Dermis microvascular lymphatic vessel endothelial cell (primary cell): ENCODE measurements around the gene URGCP. TPM values are rescaled to one million over a fixed set of nuclear protein-coding genes. Genes with fewer than 3 reads are reported as not detected.
"Not testable (repeated sequence)": the region's sequence is repeated elsewhere in the genome, so short reads cannot be mapped to it uniquely, and the experiment has no call there.

Experiments
- DNase-seq, 2 donors: peaks; one replicate each; pipeline versions ENCODE4 v3.0.0 to v3.0.0-alpha.2; 2010; ENCODE audit warnings: low read depth in 2 of 2
- total RNA-seq: library from RNA; depleted of rRNA; stranded (reverse); fragments of >200 nt; gene quantifications from 2 replicates; pipeline ENCODE4 v1.2.1, GENCODE V29; 2014

The URGCP gene
- total RNA-seq, 1 donor from 2014 or later, result 19.6 TPM

DNA sequence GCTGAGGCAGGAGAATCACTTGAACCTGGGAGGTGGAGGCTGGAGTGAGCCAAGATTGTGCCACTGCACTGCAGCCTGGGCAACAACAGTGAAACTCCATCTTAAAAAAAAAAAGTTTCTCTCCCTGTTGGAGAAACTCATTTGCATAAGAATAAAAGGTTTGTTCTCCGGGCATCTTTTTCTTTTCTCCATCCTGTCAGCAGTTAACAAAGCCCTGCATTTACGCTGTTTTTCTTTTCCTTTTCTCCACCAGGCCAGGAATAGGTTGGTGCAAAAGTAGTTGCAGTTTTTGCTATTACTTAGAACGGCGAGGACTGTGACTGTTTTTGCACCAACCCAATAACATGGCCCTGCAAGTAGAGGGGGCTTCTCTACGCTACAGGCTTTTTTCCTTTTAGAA, 9.5 kb upstream of the URGCP start:
- no peak for DNase-seq

DNA sequence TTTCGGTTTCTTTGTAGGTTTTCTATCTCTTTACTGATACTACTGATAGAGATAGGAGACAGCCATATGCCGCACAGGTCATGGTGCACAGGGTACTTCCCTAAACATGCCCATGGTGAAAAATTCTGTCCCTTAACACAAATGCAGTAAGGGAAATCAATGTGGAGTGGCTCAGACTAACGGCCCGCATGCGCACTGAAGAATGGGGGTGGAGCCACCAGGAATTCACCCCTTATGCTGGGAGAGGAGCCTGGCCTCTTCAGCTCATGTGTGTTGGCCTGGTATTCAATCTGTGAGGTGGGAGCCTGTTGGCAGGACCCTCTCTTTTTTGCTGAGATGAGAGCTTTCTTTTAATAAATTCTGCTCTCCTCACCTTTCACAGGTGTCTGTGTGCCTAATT, 8.4 kb upstream of the URGCP start:
- DNase-seq, result no peak

DNA sequence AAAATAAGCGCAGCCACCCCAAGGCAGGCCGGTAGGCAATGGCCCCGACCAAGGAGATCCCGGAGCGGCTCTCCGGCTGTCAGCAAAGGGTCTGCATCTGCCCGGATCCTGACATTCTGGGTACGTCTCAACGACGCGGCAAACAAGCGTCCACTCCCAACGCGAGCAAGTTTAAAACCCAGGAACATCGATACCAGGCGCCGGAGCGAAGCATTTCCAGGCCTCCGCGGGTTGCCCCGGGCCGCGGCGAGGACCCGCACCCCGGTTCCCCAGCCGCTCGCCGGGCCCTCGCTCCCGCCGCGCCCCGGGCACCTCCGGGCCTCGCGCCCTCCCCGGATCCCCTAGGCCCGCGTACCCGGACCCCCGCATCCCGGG, 453 bp downstream of the URGCP start:
- peak in 1 of 2 donors; percentile 51 for DNase-seq

DNA sequence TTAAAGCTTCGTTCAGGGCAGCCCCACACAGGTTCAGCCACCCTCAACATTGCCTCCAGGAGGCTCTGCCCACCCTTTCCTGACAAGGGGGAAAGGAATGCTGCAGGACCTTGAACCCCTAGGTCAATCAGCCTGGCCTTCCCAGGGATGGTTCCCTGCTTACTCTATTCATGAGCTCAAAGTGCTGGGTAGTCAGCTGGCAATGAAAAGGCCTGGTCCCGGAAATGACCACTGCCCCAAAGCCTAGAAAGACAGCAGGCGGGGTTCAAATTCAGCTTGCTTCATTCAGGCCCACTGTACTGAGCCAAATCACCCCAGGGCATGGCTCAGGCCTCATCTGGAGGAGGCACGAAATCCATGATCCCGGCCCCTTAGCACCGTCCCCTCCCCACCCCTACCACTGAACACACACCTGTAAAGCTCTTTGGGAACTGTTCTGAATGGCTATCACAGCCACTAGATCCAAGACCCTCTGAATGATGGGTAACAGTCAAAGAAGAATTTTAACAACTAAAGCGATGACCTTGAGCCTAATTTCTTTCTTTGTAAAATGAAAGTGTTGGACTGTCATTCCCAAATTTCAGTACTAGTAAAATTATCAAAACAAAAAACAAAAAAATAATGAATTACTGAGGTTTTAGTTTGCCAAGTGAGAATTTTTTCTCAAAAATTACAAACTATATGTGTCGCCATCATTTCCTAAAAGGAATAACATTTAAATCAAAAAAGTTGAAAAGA, 1.0 kb downstream of the URGCP start:
- no peak for DNase-seq

DNA sequence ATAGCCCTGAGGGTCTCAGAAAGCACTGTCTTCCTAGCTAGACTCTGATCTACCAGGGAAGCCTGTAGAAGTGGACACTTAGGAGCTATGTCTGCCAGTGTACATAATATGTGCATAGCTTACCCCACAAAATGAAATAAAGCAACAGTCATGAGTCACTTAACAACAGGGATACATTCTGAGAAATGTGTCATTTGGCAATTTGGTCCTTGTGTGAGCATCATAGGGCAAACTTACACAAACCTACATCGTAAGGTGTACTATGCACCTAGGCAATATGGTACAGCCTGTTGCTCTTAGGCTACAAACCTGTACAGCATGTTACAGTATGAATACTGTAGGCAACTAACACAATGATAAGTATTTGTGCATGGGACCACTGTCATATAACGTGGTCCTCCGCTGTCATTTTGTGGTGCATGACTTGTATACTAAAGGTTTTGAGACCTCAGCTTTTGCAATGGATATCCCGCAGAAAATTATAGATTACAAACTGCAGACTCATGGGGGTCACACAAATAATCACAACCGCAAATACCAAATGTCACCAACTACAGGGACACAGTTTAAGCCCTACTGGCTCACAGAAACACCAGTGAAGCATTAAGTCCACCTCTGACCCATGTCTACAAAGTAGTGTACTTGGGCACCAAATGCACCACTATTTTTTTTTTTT, 1.7 kb downstream of the URGCP start:
- no peak for DNase-seq

DNA sequence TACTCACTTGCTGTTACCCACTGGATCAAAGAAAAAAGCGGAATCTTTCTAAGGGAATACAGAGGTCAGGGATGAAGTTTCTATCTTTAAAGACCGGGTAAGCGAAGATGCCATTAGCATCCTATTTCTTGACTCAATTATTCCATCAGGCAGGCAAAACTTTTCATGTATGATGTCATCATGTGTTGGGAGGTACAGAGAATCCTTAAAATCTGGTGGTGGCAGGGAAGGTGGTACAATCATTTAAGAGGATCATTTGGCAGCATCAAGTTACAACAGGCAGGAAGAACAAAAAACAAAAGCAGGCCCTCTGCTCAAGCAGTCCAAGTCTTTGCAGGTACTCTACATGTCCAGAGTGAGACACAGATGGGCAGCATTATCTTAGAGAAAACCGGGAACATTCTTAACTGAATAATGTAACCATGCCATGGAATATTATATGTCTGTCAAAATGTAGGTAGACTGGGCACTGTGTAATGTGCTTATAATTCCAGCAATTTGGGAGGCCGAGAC, 3.8 kb downstream of the URGCP start:
- no peak for DNase-seq

DNA sequence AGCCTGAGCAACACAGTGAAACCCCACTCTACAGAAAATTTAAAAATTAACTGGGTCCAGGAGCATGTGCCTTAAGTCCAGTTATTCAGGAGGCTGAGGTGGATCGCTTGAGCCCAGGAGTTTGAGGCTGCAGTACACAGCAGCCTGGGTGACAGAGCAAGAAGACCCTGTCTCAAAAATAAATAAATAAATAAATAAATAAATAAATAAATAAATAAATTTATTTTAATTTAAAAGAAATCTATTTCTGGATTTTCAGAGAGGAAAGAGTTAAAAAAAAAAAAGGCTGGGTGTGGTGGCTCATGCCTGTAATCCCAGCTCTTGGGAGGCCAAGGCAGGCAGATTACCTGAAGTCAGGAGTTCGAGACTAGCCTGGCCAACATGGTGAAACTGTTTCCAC, 7.8 kb downstream of the URGCP start:
- DNase-seq, result not testable (repeated sequence)

DNA sequence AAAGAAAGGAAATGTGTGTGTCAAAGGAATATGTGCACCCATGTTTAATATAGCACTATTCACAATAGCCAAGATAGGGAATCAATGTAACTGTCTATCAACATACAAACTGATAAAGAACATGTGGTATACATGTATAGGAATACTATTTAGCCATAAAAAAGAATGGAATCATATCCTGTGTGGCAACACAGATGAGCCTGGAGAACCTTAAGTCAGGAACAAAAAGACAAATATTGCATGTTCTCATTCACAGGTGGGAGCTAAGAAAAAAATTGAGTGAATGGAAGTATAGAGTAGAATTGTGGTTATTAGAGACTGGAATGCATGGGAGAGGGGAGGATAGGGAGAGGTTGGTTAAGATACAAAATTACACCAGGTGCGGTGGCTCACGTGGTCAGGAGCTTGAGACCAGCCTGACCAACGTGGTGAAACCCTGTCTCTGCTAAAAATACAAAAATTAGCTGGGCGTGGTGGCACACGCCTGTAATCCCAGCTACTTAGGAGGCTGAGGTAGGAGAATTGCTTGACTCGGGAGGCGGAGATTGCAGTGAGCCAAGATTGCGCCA, 10.5 kb downstream of the URGCP start:
- no peak for DNase-seq

DNA sequence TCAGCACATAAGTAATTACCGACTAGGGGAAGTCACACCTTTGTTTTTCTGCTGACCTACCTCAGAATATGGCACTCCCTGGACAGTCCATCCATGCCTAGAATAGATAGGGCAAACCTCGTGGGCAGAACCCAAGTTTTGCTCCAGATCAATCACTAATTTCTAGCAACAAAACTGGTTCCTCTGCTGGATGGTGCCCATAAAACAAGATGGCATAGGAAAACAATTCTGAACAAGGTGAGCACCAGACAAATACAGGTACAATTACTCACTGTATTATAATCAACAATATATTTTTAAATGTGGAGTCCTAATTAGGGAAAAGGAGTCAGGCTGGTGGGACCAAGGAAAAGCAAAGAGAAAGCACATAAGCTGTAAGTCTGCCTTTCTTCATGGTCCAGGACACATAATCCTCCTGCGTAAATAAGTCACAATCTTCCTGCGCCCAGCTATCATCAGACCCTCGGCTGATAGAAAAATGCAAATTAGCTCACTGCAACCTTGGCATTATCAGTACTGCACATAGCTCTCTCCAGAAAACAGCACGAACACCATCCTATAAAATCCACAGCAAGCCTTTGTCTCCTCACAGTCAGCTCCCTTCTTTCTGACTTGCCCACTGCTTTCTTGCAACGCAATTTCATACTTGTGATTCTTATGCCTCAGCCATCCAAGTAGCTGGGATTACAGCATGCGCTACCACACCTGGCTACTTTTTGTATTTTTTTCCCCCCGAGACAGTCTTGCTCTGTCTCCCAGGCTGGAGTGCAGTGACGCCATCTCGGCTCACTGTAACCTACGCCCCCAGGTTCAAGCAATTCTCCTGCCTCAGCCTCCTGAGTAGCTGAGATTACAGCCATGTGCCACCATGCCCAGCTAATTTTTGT, 15.1 kb downstream of the URGCP start:
- DNase-seq, result no peak

DNA sequence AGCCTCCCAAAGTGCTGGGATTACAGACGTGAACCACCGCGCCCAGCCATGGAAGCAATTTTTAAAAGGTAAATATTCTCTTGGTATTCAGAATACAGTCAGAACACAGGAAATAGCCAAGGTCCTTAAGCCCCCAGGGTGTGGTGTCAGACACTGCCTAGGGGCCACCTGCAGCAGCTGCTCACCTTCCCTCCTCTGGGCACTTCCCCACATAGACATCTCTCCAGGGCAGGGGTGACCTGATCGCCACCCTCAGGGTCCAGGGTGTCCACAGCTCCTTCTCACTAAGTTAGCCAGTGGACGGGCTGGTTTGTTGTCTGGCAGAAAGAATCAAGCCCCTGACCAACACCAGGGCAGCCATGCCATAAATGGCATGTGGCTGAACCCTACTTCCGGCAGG, 15.9 kb downstream of the URGCP start:
- DNase-seq, result no peak

DNA sequence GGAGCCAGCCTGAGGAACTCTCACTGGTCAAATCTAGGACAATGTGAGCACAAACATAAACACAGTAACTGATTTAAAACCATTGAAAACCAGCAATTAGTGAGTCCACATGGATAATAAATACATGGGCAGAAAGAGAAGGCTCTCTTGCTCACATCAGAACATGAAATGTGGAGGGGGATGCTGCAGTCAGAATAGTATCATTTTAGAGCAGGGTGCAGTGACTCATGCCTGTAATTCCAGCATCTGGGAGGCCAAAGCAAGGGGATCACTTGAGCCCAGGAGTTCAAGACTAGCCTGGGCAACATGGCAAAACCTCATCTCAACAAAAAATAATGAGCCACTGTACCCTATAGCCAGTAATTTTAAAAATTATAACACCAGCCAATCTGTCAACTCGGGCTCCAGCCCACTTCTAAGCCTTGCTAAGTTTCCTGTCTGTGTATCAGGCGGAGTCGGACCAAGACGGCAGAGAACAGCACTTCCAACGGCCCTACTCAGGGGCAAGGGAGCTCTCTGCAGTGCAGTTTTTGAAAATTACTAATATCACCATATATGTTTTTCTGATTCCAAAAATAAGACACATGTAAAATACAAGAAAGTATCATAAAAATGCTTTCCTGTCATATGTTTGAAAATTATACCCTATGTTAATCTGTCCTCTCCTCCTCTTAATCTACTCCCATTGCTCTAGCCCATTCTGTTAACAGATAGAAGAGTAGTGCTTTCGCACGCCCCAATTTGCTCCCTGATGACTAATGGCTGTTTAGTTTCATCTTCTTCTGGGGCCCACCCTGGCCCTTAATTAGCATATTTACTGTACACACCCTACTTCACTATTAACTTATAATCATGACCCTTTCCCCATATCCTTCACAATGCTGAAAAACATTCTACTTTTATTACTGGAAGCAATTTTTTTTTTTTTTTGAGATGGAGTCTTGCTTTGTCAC, 17.1 kb downstream of the URGCP start:
- no peak for DNase-seq

DNA sequence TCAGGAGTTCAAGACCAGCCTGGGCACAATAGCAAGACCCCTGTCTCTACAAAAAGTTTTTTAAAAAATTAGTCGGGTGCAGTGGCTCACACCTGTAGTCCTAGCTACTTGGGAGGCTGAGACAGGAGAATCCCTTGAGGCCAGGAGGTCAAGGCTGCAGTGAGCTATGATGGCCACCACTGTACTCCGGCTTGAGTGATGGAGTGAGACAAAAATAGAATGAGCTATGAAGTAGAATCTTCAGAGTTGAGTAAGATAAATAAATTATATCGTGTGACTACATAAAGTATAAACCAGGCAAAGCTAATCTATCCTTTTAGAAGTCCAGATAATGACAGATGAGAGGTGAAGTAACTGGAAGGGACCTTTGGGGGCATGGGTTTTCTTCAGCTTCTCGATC, 21.8 kb downstream of the URGCP start:
- DNase-seq, result no peak

DNA sequence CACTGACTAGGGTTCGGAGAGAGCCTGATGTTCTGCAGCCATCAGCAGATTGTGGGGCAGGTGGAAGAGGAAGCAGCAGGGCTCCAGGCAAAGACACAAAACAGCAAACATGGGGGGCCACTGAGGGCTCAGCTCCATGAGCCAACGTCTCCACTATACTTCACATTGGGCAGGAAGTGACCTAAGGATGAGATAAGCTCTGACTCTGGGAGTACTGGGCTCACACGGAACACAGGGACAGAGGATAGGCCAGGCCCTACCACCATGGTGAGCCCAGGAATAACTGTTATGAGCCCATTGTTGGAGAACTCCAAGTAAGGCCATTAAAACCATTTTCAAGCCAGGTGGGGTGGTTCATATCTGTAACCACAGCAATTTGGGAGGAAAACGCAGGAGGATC, 22.2 kb downstream of the URGCP start:
- no peak for DNase-seq

DNA sequence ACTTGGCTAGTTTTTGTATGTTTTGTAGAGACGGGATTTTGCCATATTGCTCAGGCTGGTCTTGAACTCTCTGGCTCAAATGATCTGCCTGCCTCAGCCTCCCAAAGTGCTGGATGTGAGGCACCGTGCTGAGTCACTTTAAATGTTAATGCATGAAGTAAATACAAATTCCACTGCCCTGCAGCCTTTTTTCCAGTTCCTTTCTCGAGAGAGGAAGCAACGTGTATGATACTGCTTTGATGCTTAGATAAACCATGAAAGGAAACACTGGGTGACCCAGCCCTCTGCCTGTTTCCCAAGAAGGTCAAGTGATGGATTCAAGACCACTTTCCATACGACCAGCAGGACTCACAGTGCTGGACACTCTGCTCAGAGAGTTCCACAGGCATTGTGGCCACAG, 25.8 kb downstream of the URGCP start:
- peak; percentile 56 to 77 for DNase-seq

DNA sequence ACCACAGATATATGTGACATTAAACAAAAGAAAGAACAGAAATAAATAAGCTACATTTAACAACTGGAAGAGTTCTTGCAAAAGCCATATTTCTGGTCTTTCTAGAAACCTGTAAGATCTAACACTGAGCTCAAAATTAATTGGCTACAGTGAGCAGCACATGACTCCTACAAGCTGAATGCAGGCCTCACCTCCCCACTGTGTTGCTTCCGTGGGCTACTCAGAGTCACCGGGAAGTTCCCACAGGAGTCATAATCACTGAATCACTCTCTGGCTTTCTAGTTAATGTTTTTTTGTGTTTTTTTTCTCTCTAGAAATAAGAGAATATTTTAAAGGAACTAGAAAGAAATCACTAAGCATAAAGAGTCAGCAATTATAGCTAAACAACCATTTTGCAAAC, 26.9 kb downstream of the URGCP start:
- DNase-seq, result peak; percentile 45 to 85

DNA sequence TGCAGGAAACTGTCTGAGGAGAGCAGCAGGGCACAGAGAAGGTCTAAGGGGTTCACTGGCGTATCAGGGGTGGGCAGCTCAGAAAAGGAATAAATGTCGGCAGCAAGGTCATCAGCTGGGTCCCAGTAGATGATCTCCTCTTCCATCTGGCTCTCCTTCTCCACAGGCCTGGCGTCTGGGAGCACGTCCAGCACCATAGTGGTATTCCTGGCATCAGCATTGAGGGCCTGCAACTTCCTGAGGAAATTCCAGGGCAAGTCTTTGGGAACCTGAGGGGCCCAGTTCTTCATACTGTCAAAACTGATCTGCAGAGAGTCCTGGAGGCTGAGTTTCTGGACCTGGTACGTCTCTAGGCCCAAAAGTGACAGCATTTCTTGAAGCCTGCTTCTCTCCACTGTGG, 27.5 kb downstream of the URGCP start:
- DNase-seq, result peak in 1 of 2 donors; percentile 57

DNA sequence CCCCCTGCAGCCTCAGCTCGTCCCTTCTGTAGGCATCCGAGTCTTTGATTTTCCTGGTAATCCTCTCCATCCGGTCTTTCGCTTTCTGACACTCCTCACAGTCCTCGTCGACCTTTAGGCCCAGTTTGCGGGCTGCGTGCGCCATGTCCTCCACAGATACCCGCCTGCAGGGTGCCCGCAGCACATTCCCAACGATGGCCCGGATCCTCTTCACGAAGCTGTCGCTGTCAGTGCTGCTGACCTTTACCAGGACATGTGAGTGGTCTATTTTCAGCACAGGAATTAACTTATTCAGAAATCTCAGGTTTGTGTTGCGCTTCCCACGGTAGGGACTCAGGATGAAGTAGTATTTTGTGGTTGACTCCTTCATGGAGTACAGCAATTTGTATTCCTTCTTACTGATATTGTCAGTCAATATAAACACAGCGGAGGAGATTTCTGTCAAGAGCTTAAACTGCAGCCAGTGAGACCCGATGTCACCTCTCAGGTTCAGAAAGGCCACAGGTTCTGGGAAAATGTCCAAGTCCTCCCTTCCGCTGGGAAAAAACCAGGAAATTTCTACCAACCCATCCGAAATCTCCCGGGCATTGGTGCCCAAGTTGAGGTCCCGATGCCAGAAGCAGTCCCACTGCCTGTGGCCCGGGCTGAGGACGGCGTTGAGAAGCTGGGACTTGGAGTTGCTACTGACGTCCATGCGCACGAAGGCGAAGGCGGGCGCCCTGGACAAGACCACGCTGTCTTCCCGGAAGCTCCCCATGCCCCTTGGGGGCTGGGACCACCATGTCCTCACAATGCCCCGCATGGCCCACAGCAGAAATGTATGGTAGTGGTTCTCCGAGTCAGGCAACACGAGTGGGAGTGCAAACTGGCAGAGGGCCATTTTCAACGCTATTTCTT, 28.2 kb downstream of the URGCP start:
- peak in 1 of 2 donors; percentile 8 for DNase-seq

DNA sequence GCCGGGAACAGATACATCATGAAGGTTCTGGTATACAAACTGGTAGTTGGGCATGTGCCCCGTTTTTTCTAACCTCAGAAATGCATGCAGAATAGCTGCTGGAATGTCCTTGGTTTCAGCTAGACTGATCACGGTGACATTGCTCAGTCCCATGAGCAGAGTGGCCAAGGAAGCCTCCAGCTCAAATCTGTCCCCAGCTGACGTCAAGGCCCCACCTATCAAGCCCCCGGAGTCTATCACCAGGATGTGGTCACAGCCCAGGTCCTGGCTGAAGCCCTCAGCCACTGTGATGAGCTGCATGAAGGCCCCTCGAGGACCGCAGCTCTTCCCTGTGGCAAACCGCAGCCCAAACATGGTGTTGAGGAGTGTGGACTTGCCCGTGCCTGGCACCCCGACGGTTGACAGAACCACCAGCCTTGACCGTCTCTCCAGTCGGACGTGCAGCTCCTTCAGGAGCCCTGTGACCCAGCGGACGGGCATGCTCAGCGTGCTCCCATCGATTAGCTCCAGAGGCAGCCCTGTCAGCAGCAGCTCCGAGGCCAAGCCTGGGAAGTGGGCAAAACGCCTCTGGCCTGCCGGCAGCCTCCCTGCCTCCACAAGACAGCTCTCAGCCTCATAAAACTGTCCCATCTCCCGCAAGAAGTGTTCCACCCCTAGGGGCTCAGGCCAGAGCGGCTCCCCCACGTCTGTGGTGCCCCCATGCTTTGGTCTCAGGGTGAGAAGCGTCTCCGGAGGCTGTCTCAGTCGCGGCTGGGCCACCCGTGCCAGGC, 29.2 kb downstream of the URGCP start:
- DNase-seq, result no peak

DNA sequence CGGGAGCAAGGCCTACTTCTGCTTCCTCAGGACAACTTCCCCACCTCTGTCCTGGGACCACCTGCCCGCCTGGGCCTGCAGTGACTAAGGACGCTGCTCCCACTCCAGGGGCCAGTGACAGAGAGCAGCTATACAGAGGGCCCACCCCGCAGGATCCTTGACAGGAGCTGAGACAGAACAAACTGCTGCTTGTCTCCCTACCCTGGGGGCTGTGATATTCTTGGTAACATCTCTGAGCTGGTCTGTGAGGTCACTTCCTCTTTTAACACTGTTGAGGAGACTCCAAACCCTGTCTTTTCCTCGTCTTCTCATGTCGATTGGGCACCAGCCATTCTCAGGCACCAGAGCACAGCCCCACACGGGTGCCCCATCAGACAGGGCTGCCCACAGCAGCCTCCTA, 30.2 kb downstream of the URGCP start:
- DNase-seq, result no peak
